ENCODE data around the gene EGFR. TPM values are rescaled to one million over a fixed set of nuclear protein-coding genes. Genes with fewer than 3 reads are reported as not detected.

Gene EGFR
- total RNA-seq, 4 donors from 2014 or later, result 224 to 292 (median 233) TPM

DNA sequence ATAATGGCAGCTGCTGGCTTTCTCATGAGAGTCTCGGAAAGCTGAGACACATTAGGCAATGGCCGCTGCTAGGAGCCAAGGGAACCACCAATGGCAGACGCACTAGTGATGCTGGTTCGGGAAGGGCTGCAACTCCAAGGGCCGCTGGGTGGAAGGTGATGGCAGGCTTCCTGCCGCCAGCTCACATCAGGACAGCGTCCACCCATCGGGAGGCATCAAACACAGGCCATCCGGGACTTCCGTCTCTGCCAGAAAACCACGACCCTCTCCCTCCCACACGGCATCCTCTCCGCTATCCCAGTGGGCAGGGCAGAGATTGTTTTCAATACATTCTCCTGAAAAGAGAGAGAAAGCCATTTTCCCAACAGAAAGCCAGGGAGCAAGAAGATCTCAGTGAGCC, 27.5 kb upstream of the EGFR start:
- no peak for DNase-seq (ENCODE audit: low spot score in 2 of 2)
- intact Hi-C loops (cut with DNase I; ENCODE audit: low total_unique reads), result no loop called here
- TF ChIP-seq, protein P1, sequence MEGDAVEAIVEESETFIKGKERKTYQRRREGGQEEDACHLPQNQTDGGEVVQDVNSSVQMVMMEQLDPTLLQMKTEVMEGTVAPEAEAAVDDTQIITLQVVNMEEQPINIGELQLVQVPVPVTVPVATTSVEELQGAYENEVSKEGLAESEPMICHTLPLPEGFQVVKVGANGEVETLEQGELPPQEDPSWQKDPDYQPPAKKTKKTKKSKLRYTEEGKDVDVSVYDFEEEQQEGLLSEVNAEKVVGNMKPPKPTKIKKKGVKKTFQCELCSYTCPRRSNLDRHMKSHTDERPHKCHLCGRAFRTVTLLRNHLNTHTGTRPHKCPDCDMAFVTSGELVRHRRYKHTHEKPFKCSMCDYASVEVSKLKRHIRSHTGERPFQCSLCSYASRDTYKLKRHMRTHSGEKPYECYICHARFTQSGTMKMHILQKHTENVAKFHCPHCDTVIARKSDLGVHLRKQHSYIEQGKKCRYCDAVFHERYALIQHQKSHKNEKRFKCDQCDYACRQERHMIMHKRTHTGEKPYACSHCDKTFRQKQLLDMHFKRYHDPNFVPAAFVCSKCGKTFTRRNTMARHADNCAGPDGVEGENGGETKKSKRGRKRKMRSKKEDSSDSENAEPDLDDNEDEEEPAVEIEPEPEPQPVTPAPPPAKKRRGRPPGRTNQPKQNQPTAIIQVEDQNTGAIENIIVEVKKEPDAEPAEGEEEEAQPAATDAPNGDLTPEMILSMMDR (IDR thresholded peaks at IDR 0.05), result no peak
- TF ChIP-seq POLR2A (IDR thresholded peaks at IDR 0.05), result no peak
- WGBS, 2 donors, result 92 to 93% methylated on average over 13 of the region's 13 CpGs
- no peak overlapping the region for H3K4me3 ChIP-seq (ENCODE audit: low read depth, poor library complexity, severe bottlenecking)

- no peak for TF ChIP-seq POLR2A (IDR thresholded peaks at IDR 0.05)
- TF ChIP-seq, protein P1 (IDR thresholded peaks at IDR 0.05), result no peak
- H3K4me3 ChIP-seq (ENCODE audit: low read depth, poor library complexity, severe bottlenecking), result no peak overlapping the region
- WGBS, 2 donors, result 79 to 80% methylated on average over 4 of the region's 4 CpGs
- intact Hi-C loops (cut with DNase I; ENCODE audit: low total_unique reads), result no loop called here
- DNase-seq (ENCODE audit: low spot score in 2 of 2), result no peak
These were observed 25.8 kb upstream of the EGFR start for GRCh38 chr7:54992871-54993475.

DNA sequence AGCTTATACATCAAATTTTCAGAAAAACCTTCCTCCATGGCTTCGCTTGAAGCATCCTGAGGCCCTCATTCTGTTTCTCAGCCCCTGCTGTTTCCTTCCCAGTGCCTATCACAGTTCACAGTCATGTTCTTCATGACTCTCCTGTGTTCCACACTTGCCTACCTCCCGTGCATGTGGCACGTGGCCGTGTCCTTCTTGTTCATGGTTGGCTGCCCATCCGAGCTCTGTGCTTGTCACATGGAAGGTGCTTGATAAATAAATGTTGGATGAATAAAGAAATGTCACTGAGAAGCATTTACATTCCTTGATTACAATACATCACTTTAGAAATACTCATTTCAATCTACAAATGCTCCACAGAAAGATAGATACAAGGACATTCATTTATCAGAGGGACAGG, 23.7 kb upstream of the EGFR start:
- H3K4me3 ChIP-seq (ENCODE audit: low read depth, poor library complexity, severe bottlenecking), result no peak overlapping the region
- TF ChIP-seq, protein P1 (IDR thresholded peaks at IDR 0.05), result no peak
- TF ChIP-seq POLR2A (IDR thresholded peaks at IDR 0.05), result no peak
- intact Hi-C loops (cut with DNase I; ENCODE audit: low total_unique reads), result no loop called here
- 94 to 95% methylated on average over 5 of the region's 5 CpGs for WGBS, 2 donors
- no peak for DNase-seq (ENCODE audit: low spot score in 2 of 2)

GRCh38 chr7:54995610-54996363, 23.0 kb upstream of the EGFR start:
- TF ChIP-seq, protein P1 (IDR thresholded peaks at IDR 0.05), result no peak
- TF ChIP-seq POLR2A (IDR thresholded peaks at IDR 0.05), result no peak
- intact Hi-C loops (cut with DNase I; ENCODE audit: low total_unique reads), result no loop called here
- DNase-seq (ENCODE audit: low spot score in 2 of 2), result no peak
- WGBS, 2 donors, result 43 to 44% methylated on average over 5 of the region's 5 CpGs
- no peak overlapping the region for H3K4me3 ChIP-seq (ENCODE audit: low read depth, poor library complexity, severe bottlenecking)

GRCh38 chr7:54996391-54996790, 22.4 kb upstream of the EGFR start:
- H3K4me3 ChIP-seq (ENCODE audit: low read depth, poor library complexity, severe bottlenecking), result no peak overlapping the region
- DNase-seq (ENCODE audit: low spot score in 2 of 2), result no peak
- TF ChIP-seq, protein P1 (IDR thresholded peaks at IDR 0.05), result no peak
- no peak for TF ChIP-seq POLR2A (IDR thresholded peaks at IDR 0.05)
- intact Hi-C loops (cut with DNase I; ENCODE audit: low total_unique reads), result no loop called here

All from lower leg skin (tissue), 4 donors.